Activated CD8-positive, alpha-beta memory T cell treated with anti-CD3 and anti-CD28 coated beads for 48 hours (primary cell): Measurements from ENCODE around the gene ZBTB25.

ENCODE experiments used
- DNase-seq, 3 experiments: peaks; one replicate each; pipeline ENCODE4 v3.0.0-alpha.2; 2020; ENCODE audit warnings: low read depth in 2 of 3, low spot score in 2 of 3

ZBTB25 gene

GRCh38 chr14:64444140-64444539, 59.5 kb downstream of the ZBTB25 start:
- DNase-seq = no peak

DNA sequence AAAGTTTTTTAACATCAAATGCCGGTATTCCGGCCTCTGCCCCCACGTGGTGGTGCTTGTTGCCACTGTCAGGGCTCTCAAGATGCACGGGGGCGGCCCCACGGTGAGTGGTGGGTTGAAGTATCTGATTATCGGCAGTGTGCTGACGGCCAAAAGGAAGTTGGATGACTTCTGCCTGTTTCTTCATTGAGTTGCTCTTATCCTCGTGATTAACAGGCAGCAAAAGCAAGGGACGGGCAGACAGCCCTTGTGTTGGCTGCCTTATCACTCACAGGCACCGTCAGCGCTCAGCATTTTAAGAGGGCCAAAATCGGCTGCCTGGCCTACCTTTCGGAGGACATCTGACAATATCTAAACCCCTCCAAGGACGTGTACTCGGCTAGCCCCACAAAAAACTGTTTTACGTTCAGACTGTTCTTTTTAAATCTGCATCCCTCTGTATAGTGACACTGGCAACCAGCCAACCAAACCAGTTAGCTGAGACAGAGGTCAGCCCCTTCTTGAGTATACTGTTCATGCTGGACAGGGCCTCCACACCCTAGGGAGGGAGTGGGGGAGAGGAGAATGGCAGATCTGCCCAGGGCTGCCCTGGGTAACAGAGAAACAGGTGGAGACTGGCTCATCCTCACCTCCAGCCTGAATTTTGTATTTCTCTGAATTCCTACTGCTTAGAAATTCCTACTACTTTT, 61.2 kb downstream of the ZBTB25 start:
- no peak for DNase-seq

- no peak for DNase-seq
Observed at GRCh38 chr14:64440494-64440893, 63.1 kb downstream of the ZBTB25 start.

DNA sequence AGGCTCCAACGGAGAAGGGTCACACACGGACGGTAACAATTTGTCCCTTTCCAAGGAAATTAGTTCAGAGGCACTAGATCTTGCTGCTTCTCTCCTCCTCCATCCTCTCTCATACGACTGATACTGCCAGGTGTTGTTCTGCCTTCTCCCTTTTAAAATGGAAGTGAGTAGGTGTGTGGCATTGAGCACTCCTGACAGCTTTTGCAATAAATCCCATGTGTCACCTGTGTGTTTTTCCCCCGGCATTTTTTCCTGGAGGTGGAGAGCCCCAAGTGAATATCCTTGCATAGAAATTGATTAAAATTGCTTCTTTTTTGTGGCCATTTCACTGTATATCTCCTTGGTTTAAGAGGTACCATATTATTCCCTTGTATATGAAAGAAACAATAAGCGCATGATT, 64.5 kb downstream of the ZBTB25 start:
- no peak for DNase-seq

GRCh38 chr14:64438181-64438841, 65.3 kb downstream of the ZBTB25 start:
- no peak for DNase-seq

GRCh38 chr14:64434528-64434927, 69.1 kb downstream of the ZBTB25 start:
- DNase-seq = no peak

DNA sequence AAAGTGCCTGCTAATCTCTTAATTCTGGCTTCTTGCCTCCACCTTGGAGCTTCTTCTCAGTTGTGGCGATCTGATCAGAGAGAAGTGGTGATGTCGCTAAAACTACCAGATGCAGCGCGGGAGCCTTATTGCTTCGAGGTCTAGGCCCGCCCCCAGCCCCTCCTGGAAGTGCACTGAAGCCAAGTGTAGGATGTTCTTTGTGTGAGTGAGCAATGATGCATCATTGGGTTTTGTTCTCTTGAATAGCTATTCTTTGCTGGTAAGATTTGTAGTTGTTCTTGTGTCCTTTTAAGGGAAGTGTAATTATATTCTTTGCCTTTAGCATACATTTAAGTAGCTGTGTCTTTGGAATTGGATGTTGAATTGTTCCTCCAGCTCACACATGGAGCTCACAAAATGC, 79.7 kb downstream of the ZBTB25 start:
- DNase-seq = no peak

DNA sequence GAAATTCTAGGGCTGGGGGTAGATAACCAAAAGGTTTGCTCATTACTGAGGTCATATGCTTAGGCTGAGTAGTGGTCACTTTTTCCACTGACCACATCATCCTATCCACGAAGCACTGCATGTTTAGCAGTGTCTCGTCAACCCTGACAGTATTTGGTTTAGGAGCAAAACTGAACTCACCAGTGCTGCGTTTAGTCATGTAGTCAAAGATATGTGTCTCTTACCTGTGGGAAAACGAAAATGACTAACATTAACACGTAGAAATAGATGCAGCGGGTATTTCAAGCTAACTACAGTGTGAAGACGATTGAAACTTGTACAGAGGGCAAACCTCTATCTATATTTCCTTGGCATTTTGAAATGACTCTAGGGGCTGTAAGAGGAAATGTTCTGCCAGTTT, 80.9 kb downstream of the ZBTB25 start:
- no peak for DNase-seq

DNA sequence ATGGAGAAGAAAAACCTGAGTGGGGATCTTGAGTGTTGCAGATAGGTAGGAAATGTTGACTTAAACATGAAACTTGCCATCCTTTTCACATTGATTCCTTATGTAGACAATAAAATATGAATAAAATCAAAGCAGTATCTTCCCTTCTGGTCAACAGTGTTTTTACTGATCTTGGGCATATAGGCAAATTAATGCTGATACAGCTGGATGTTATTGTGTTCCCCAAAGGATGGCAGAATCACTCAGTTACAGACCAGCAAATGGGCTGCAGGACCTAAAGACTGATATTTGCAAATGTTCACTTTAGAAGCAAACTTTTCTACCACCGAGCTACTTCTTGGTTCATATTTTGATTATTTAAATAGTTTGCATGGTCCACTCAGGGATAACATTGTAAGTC, 81.6 kb downstream of the ZBTB25 start:
- no peak for DNase-seq

- DNase-seq = no peak
Observed at GRCh38 chr14:64421166-64421565, 82.5 kb downstream of the ZBTB25 start.

DNA sequence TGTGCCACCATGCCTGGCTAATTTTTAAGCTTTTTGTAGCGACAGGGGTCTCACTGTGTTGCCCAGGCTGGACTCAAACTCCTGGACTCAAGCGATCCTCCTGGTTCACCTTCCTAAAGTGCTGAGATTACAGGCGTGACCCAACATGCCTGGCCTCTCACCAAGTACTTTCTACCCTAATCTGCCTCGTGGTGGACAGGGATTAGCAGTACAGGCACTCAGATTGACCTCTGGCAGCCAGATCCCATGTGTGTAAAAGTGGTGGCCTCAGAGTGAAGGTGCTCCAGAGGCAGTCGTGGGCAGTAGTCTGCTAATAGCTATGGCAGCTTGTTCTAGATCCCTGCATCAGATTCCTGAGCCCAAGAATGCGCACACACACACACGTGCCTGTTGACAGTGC, 84.6 kb downstream of the ZBTB25 start:
- no peak for DNase-seq

- no peak for DNase-seq
Observed at GRCh38 chr14:64417771-64418125, 85.9 kb downstream of the ZBTB25 start.

GRCh38 chr14:64417055-64417770, 86.4 kb downstream of the ZBTB25 start:
- no peak for DNase-seq

DNA sequence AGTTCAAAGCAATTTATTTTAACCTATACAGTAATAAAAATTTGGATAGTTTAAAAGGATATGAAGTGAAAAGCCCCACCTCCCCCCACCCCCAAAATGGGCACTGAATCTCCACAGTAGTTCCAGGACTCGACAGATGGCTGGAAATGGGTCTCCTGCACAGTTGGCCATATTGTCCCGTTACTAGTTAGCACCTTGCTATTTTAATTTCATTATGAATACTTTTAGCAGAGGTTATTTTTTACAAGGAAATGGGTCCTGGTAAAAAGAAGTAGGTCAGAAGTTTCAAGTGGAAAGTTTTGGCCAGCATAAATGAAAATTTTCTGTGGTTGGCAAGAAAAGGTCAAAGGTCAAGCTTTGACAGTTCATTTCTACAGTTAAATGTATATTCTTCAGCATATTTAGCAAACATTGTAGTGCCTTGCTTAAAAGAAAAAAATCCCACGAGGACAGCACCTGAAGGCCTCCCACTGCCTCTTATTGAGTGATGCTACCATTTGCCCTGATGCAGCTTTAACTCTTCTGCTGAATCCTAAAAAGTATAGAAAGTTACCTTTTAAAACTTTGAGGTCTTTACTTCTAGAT, 87.2 kb downstream of the ZBTB25 start:
- DNase-seq = no peak

- DNase-seq = no peak
Observed at GRCh38 chr14:64412237-64412636, 91.4 kb downstream of the ZBTB25 start.

GRCh38 chr14:64411001-64411400, 92.6 kb downstream of the ZBTB25 start:
- no peak for DNase-seq

GRCh38 chr14:64410084-64410774, 93.4 kb downstream of the ZBTB25 start:
- DNase-seq = no peak

DNA sequence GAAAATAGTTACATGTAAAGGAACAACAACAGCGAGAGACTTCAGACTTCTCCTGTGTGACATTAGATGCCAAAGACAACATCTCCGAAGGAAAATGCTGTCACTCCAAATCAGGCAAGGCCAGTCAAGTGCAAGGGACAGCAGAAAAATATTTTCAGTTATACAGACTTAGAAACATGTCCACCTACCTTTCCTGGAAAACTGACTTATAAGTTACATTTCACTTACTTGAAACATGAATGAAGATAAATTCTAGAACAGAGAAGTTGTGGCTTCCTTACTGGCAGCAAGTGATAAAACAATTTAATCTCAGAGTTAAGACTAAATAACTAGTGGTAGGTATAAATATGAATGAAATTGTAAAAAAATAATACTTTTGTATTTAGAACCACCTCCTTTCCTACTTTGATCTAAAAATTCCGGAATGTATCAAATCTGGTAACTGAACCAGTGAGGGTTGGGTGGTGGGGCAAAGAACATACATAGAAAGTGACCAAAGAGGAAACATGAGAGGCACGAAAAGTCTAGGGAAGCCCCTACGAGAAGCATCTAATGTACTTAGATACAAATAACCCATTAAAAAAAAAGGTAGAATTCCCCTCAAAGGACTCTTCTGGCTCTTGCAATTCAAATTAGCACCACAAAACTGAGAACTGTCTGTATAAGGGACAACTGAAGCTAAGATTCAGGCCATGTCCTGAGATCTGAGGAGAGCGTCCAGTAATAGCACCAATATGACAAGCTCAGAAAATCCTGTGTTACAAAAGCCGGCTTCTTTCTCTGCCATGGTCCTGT, 94.3 kb downstream of the ZBTB25 start:
- no peak for DNase-seq

- no peak for DNase-seq
Observed at GRCh38 chr14:64407329-64407728, 96.3 kb downstream of the ZBTB25 start.

DNA sequence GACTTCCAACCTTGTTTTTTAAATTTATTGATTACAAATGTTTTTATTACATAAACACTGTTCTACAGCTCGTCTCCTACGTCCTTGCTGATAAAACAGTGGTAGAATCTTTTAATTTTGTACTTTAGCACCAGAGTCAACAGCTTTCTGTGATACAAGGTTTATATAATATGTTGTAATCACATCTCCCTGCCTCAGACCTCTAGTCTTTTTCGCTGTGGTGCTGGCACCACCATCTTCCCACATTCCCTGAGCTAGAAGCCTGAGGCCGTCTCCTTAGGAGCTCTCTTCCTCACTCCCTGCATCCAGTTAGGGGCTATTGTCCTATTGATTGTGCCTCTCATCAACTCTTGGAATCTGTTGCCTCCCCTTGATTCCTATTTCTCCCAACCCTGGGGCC, 98.3 kb downstream of the ZBTB25 start:
- DNase-seq = no peak

GRCh38 chr14:64401949-64402348, 101.7 kb downstream of the ZBTB25 start:
- DNase-seq = no peak
